HCT116 (cell line): ENCODE measurements around the gene VIPR1.

Experiments used
- CBX3 ChIP-seq: IDR thresholded peaks from 2 replicates; pipeline ENCODE4 v1.6.1; 2012; ENCODE audit warnings: low read depth
- EGR1 ChIP-seq: IDR thresholded peaks from 2 replicates; pipeline ENCODE4 v1.6.1; 2012; ENCODE audit warnings: low read depth
- EZH2 ChIP-seq: fragments of 200-600 bp; sonication (generic); IDR thresholded peaks from 2 replicates; pipeline ENCODE4 v1.6.1; 2017; ENCODE audit warnings: antibody characterized with exemption, mixed run types
- YY1 ChIP-seq: IDR thresholded peaks from 2 replicates; pipeline ENCODE4 v1.6.1; 2011; ENCODE audit warnings: low read length, low read depth, moderate library complexity, mild to moderate bottlenecking; ENCODE audit not compliant: insufficient replicate concordance; ENCODE audit errors: extremely low read depth
- ZBTB33 ChIP-seq: IDR thresholded peaks from 2 replicates; pipeline ENCODE4 v1.6.1; 2011; ENCODE audit warnings: mild to moderate bottlenecking, low read length, moderate library complexity; ENCODE audit not compliant: insufficient replicate concordance; ENCODE audit errors: extremely low read depth
- ZFX ChIP-seq: fragments of 450-650 bp; IDR thresholded peaks from 2 replicates; pipeline ENCODE4 v1.6.1; 2017
- ZNF274 ChIP-seq: fragments of 200-500 bp; sonication (Bioruptor generic); IDR thresholded peaks from 2 replicates; pipeline ENCODE4 v1.6.1; 2014; ENCODE audit warnings: mild to moderate bottlenecking, low read depth, low read length, inconsistent platforms
- TF ChIP-seq, protein P1 (sequence below), 3 experiments: fragments of 200-600 bp in 1 of 3; sonication (generic) in 1 of 3; IDR thresholded peaks in 2 of 3; conservative IDR thresholded peaks in 1 of 3; 2 replicates each; pipeline ENCODE4 v1.5.1; 2012 to 2017; ENCODE audit warnings: low read depth in 2 of 3, low read length in 2 of 3, antibody characterized with exemption in 1 of 3, borderline replicate concordance in 1 of 3, control low read depth in 1 of 3, mild to moderate bottlenecking in 1 of 3, mixed read lengths in 1 of 3, mixed run types in 1 of 3, moderate library complexity in 1 of 3; ENCODE audit not compliant: insufficient read depth in 1 of 3

DNA sequence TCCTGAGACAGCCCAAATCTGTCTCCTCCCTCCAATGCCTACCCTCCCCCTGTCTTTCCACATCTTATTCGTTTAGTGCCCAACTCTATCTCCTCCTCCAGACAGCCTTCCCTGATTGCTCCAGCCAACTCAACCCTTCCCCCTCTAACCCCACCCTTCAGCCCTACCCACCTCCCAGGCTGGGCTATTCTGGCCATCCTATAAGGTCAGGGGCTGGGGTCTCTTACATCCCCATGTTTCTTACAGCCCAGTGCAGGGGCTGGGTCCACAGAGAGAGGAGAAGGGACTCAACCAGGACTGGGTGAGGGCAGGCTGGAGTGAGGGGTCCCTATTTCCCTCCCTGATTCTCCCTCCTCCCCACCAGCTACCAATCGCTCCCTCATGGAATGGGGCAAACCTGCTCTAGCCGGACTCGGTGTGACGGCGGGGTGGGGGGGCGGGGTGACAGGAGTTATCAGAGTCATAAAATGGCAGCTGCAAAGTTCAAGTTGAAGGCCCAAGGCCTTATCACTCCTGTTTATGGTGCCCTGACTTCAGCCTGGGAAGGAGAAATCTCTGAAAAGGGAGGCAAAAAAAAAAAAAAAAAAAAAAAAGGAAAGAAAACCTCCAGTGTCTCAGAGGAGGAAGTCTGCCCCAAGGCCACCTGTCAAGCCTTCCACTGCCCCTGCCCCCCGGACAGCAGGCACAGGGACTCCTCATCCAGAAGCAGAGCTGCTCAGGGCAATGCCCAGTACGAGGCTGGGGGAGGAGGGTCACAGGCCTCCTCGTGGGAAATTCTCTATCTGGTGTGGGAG, 2.1 kb downstream of the VIPR1 start:
- TF ChIP-seq ZNF274 (no peak), CBX3 (no peak), YY1 (no peak), ZBTB33 (no peak), ZFX (no peak), EZH2 (no peak), EGR1 (no peak)
- TF ChIP-seq, protein P1, sequence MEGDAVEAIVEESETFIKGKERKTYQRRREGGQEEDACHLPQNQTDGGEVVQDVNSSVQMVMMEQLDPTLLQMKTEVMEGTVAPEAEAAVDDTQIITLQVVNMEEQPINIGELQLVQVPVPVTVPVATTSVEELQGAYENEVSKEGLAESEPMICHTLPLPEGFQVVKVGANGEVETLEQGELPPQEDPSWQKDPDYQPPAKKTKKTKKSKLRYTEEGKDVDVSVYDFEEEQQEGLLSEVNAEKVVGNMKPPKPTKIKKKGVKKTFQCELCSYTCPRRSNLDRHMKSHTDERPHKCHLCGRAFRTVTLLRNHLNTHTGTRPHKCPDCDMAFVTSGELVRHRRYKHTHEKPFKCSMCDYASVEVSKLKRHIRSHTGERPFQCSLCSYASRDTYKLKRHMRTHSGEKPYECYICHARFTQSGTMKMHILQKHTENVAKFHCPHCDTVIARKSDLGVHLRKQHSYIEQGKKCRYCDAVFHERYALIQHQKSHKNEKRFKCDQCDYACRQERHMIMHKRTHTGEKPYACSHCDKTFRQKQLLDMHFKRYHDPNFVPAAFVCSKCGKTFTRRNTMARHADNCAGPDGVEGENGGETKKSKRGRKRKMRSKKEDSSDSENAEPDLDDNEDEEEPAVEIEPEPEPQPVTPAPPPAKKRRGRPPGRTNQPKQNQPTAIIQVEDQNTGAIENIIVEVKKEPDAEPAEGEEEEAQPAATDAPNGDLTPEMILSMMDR (IDR thresholded peaks at IDR 0.05 in 2 of 3, conservative IDR thresholded peaks at IDR 0.05 in 1 of 3; ENCODE audit: borderline replicate concordance in 1 of 3, insufficient read depth in 1 of 3, low read depth in 2 of 3, low read length in 2 of 3): no peak
